Astrocyte (in vitro differentiated cells and primary cell): ENCODE results near the gene TESPA1. TPM values are rescaled to one million over a fixed set of nuclear protein-coding genes. Genes with fewer than 3 reads are reported as not detected.
A peak's percentile ranks its signal among the peaks of the same experiment; 100 is the strongest.

Experiments used
- DNase-seq: peaks from one replicate; pipeline ENCODE4 v3.0.0-alpha.2; 2010; ENCODE audit warnings: low read depth
- FAIRE-seq: peaks from 2 replicates; lab custom pipeline; 2011; peaks lifted over from hg19 to GRCh38; lab: Jason Lieb, UNC
- H2AFZ ChIP-seq: 2 replicates; pipeline ENCODE4 v1.6.0; 2012; ENCODE audit warnings: low read depth, low read length, inconsistent platforms
- H3K27ac ChIP-seq: 2 replicates; pipeline ENCODE4 v1.5.1; 2011; ENCODE audit warnings: low read depth, low read length, inconsistent platforms
- H3K27me3 ChIP-seq: 2 replicates; pipeline ENCODE4 v1.6.0; 2011; ENCODE audit warnings: low read length, inconsistent platforms; ENCODE audit not compliant: insufficient read depth
- H3K36me3 ChIP-seq: 2 replicates; pipeline ENCODE4 v1.5.1; 2011; ENCODE audit warnings: low read length, inconsistent platforms; ENCODE audit not compliant: insufficient read depth
- H3K4me1 ChIP-seq: 2 replicates; pipeline ENCODE4 v1.5.1; 2011; ENCODE audit warnings: low read length, inconsistent platforms; ENCODE audit not compliant: insufficient read depth
- H3K4me2 ChIP-seq: 2 replicates; pipeline ENCODE4 v1.6.0; 2012; ENCODE audit warnings: low read length, inconsistent platforms
- H3K4me3 ChIP-seq: 2 replicates; pipeline ENCODE4 v1.5.1; 2011; ENCODE audit warnings: low read depth, mild to moderate bottlenecking, low read length, inconsistent platforms; ENCODE audit not compliant: insufficient read depth
- H3K79me2 ChIP-seq: 2 replicates; pipeline ENCODE4 v1.6.0; 2012; ENCODE audit warnings: mild to moderate bottlenecking, low read length, inconsistent platforms; ENCODE audit not compliant: insufficient read depth
- H3K9ac ChIP-seq: 2 replicates; pipeline ENCODE4 v1.6.0; 2012; ENCODE audit warnings: mild to moderate bottlenecking, low read length, inconsistent platforms
- H3K9me3 ChIP-seq: 2 replicates; pipeline ENCODE4 v1.5.1; 2012; ENCODE audit warnings: low read depth, mild to moderate bottlenecking, low read length, inconsistent platforms; ENCODE audit not compliant: insufficient read depth
- H4K20me1 ChIP-seq: 2 replicates; pipeline ENCODE4 v1.6.0; 2012; ENCODE audit warnings: low read length, inconsistent platforms; ENCODE audit not compliant: insufficient read depth
- H3K27ac Mint-ChIP-seq: one replicate; pipeline ENCODE4 v1.8.0; 2021; ENCODE audit warnings: mild to moderate bottlenecking, mixed read lengths; ENCODE audit not compliant: unreplicated experiment
- H3K27me3 Mint-ChIP-seq: one replicate; pipeline ENCODE4 v1.8.0; 2021; ENCODE audit warnings: low read depth, mixed read lengths; ENCODE audit not compliant: unreplicated experiment
- H3K36me3 Mint-ChIP-seq: one replicate; pipeline ENCODE4 v1.8.0; 2021; ENCODE audit warnings: low read depth, mixed read lengths; ENCODE audit not compliant: unreplicated experiment
- H3K4me1 Mint-ChIP-seq: one replicate; pipeline ENCODE4 v1.8.0; 2021; ENCODE audit warnings: low read depth, mixed read lengths; ENCODE audit not compliant: unreplicated experiment
- H3K4me3 Mint-ChIP-seq: one replicate; pipeline ENCODE4 v1.8.0; 2021; ENCODE audit warnings: mild to moderate bottlenecking, moderate library complexity, mixed read lengths; ENCODE audit not compliant: unreplicated experiment
- H3K9me3 Mint-ChIP-seq: one replicate; pipeline ENCODE4 v1.8.0; 2021; ENCODE audit warnings: mild to moderate bottlenecking, mixed read lengths; ENCODE audit not compliant: unreplicated experiment
- EZH2 ChIP-seq: IDR thresholded peaks from 2 replicates; pipeline ENCODE4 v1.6.1; 2012; ENCODE audit warnings: mild to moderate bottlenecking, low read length, inconsistent platforms; ENCODE audit not compliant: insufficient read depth
- total RNA-seq: library from RNA; stranded (reverse); gene quantifications from 2 replicates; pipeline ENCODE4 v1.2.1, GENCODE V29; 2021
- TF ChIP-seq, protein P1 (sequence below): IDR thresholded peaks from 2 replicates; pipeline ENCODE4 v1.5.1; 2011; ENCODE audit warnings: low read depth, mild to moderate bottlenecking, inconsistent platforms, low read length, moderate library complexity; ENCODE audit not compliant: insufficient read depth

TESPA1 gene
- total RNA-seq, 1 donor from 2014 or later: 0.23 TPM

DNA sequence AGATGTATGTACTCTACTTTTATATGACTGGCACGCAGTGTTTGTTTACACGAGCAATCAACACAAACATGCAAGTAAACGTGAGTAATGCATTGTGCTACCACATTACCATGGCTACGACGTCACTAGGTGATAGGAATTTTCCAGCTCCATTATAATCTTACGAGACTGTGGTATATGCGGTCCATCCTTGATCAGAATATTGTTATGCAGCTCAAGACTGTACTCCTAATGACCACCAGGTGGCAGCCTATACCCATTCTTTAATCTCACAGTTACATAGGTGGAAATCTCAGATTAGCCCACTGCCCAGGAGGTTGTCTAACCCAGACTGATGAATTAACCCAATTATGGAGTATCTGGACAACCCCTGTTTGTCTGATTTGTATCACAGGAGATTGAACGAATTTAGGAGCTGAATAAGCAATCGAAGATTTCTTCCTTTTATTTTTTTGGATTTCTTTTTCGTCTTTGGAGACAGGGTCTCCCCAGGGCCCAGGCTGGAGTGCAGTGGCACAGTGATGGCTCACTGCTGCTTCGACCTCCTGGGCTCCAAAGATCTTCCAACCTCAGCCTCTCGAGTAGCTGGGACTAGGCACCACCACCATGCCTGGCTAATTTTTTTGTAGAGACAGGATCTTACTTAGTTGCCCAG lies 8.7 kb upstream of the TESPA1 start:
- Mint-ChIP-seq H3K27me3 (peaks cover 9% of the 10 kb centered on the region), H3K4me3 (no peak overlapping the region), H3K27ac (no peak overlapping the region), H3K4me1 (peaks cover 3% of the 10 kb centered on the region), H3K36me3 (no peaks in the 10 kb centered on the region), H3K9me3 (no peaks in the 10 kb centered on the region)
- Histone ChIP-seq H3K27me3 (peaks cover 8% of the 10 kb centered on the region), H3K4me2 (no peak overlapping the region), H3K4me3 (no peak overlapping the region), H2AFZ (no peak overlapping the region), H3K79me2 (no peaks in the 10 kb centered on the region), H3K36me3 (no peaks in the 10 kb centered on the region), H3K27ac (no peak overlapping the region), H3K9me3 (no peaks in the 10 kb centered on the region), H3K9ac (no peak overlapping the region), H3K4me1 (no peaks in the 10 kb centered on the region), H4K20me1 (no peaks in the 10 kb centered on the region)
- TF ChIP-seq EZH2: no peak
- TF ChIP-seq, protein P1, sequence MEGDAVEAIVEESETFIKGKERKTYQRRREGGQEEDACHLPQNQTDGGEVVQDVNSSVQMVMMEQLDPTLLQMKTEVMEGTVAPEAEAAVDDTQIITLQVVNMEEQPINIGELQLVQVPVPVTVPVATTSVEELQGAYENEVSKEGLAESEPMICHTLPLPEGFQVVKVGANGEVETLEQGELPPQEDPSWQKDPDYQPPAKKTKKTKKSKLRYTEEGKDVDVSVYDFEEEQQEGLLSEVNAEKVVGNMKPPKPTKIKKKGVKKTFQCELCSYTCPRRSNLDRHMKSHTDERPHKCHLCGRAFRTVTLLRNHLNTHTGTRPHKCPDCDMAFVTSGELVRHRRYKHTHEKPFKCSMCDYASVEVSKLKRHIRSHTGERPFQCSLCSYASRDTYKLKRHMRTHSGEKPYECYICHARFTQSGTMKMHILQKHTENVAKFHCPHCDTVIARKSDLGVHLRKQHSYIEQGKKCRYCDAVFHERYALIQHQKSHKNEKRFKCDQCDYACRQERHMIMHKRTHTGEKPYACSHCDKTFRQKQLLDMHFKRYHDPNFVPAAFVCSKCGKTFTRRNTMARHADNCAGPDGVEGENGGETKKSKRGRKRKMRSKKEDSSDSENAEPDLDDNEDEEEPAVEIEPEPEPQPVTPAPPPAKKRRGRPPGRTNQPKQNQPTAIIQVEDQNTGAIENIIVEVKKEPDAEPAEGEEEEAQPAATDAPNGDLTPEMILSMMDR: peak; percentile 90
- peak; percentile 55 for DNase-seq
- peak; percentile 71 for FAIRE-seq

GRCh38 chr12:54991991-54992375 lies 7.4 kb upstream of the TESPA1 start:
- TF ChIP-seq, protein P1: no peak
- no peak for TF ChIP-seq EZH2
- Histone ChIP-seq H4K20me1 (no peaks in the 10 kb centered on the region), H3K4me3 (no peak overlapping the region), H3K79me2 (no peaks in the 10 kb centered on the region), H3K4me2 (no peak overlapping the region), H3K27me3 (peaks cover 8% of the 10 kb centered on the region), H3K4me1 (no peaks in the 10 kb centered on the region), H3K9ac (no peak overlapping the region), H2AFZ (no peak overlapping the region), H3K36me3 (no peaks in the 10 kb centered on the region), H3K27ac (no peak overlapping the region), H3K9me3 (no peaks in the 10 kb centered on the region)
- no peak overlapping the region for H3K4me3 Mint-ChIP-seq
- H3K27ac Mint-ChIP-seq: no peak overlapping the region
- H3K4me1 Mint-ChIP-seq: peaks cover 3% of the 10 kb centered on the region
- H3K36me3 Mint-ChIP-seq: no peaks in the 10 kb centered on the region
- H3K27me3 Mint-ChIP-seq: peaks cover 6% of the 10 kb centered on the region
- no peak for FAIRE-seq
- no peaks in the 10 kb centered on the region for H3K9me3 Mint-ChIP-seq
- DNase-seq: no peak

- H3K9me3 Mint-ChIP-seq: no peaks in the 10 kb centered on the region
- peak overlapping the region; percentile 77 for H3K27ac Mint-ChIP-seq
- H3K27me3 Mint-ChIP-seq: peaks cover 7% of the 10 kb centered on the region
Measured at GRCh38 chr12:54991161-54991990, 6.8 kb upstream of the TESPA1 start.

More at GRCh38 chr12:54991161-54991990, 6.8 kb upstream of the TESPA1 start:
- no peaks in the 10 kb centered on the region for H3K79me2 ChIP-seq
- H3K4me1 Mint-ChIP-seq: peaks cover 3% of the 10 kb centered on the region
- no peak overlapping the region for H3K27ac ChIP-seq
- H3K4me2 ChIP-seq: no peak overlapping the region
- no peak overlapping the region for H2AFZ ChIP-seq
- DNase-seq (no peak), FAIRE-seq (no peak)
- H3K4me1 ChIP-seq: no peaks in the 10 kb centered on the region
- no peak for TF ChIP-seq EZH2
- TF ChIP-seq, protein P1: no peak
- no peak overlapping the region for H3K9ac ChIP-seq
- no peaks in the 10 kb centered on the region for H4K20me1 ChIP-seq
- no peaks in the 10 kb centered on the region for H3K36me3 Mint-ChIP-seq
- peaks cover 8% of the 10 kb centered on the region for H3K27me3 ChIP-seq
- H3K4me3 ChIP-seq: no peak overlapping the region
- H3K9me3 ChIP-seq: no peaks in the 10 kb centered on the region
- no peak overlapping the region for H3K4me3 Mint-ChIP-seq
- H3K36me3 ChIP-seq: no peaks in the 10 kb centered on the region
